OCI-LY7 (cell line): ENCODE results near the gene JAZF1. TPM values are rescaled to one million over a fixed set of nuclear protein-coding genes. Genes with fewer than 3 reads are reported as not detected.

Experiments
- BruUV-seq: library from RNA; stranded (reverse); fragments of 400-500 nt; replicated peaks from 2 replicates; lab custom pipeline; 2021; lab: Mats Ljungman, UMichigan
- CTCF ChIA-PET: fragments of 300-600 bp; sonication (Branson Sonifier 250); formaldehyde crosslinking; loops from one replicate; lab custom pipeline; 2022; ENCODE audit warnings: antibody characterized with exemption; ENCODE audit not compliant: unreplicated experiment; lab: Charles Lee
- POLR2A ChIA-PET: fragments of 300-600 bp; sonication (Branson Sonifier 250); formaldehyde crosslinking; loops from one replicate; lab custom pipeline; 2022; ENCODE audit warnings: antibody characterized with exemption; lab: Charles Lee
- DNase-seq: peaks from one replicate; pipeline ENCODE4 v3.0.0-alpha.2; 2015; ENCODE audit warnings: low spot score
- H2AFZ ChIP-seq: fragments of 200-600 bp; sonication (generic), shearing (Covaris generic); 2 replicates; pipeline ENCODE4 v1.6.1; 2014; ENCODE audit warnings: mild to moderate bottlenecking, antibody characterized with exemption, low read length, moderate library complexity
- H3K27ac ChIP-seq: fragments of 200-600 bp; sonication (generic); 2 replicates; pipeline ENCODE4 v1.5.1; 2014; ENCODE audit warnings: mixed run types, low read depth, mild to moderate bottlenecking, moderate library complexity, low read length, inconsistent platforms; ENCODE audit not compliant: poor library complexity, severe bottlenecking
- H3K36me3 ChIP-seq: fragments of 200-600 bp; sonication (generic); 2 replicates; pipeline ENCODE4 v1.6.1; 2014; ENCODE audit warnings: mild to moderate bottlenecking, antibody characterized with exemption, low read length, moderate library complexity, mixed read lengths; ENCODE audit not compliant: insufficient read depth
- H3K4me1 ChIP-seq: fragments of 200-600 bp; sonication (generic); 2 replicates; pipeline ENCODE4 v1.5.1; 2014; ENCODE audit warnings: mild to moderate bottlenecking, low read length; ENCODE audit not compliant: insufficient read depth, poor library complexity, severe bottlenecking
- H3K4me2 ChIP-seq: fragments of 200-600 bp; sonication (generic); 2 replicates; pipeline ENCODE4 v1.6.1; 2014; ENCODE audit warnings: mild to moderate bottlenecking, low read length
- H3K4me3 ChIP-seq: fragments of 200-600 bp; sonication (generic); 2 replicates; pipeline ENCODE4 v1.5.1; 2014; ENCODE audit warnings: mild to moderate bottlenecking, low read depth, low read length; ENCODE audit not compliant: poor library complexity, severe bottlenecking
- H3K79me2 ChIP-seq: fragments of 200-600 bp; sonication (generic); 2 replicates; pipeline ENCODE4 v1.6.1; 2016; ENCODE audit warnings: low read depth, mild to moderate bottlenecking, low read length, moderate library complexity, mixed read lengths; ENCODE audit not compliant: insufficient read depth
- H3K9me2 ChIP-seq: fragments of 200-600 bp; sonication (generic); 2 replicates; pipeline ENCODE4 v1.6.1; 2016; ENCODE audit warnings: mild to moderate bottlenecking, low read length, mixed read lengths; ENCODE audit not compliant: insufficient read depth
- H3K9me3 ChIP-seq: fragments of 200-600 bp; sonication (generic); 2 replicates; pipeline ENCODE4 v1.6.1; 2014; ENCODE audit warnings: mild to moderate bottlenecking, mixed run types, low read length, mixed read lengths
- H4K20me1 ChIP-seq: fragments of 200-600 bp; sonication (generic); 2 replicates; pipeline ENCODE4 v1.6.1; 2014; ENCODE audit warnings: mild to moderate bottlenecking, antibody characterized with exemption, low read length, moderate library complexity, mixed read lengths; ENCODE audit not compliant: insufficient read depth
- CTCF ChIP-seq: fragments of 200-600 bp; sonication (generic); conservative IDR thresholded peaks from 2 replicates; pipeline ENCODE4 v1.5.1; 2014; ENCODE audit warnings: mild to moderate bottlenecking, antibody characterized with exemption, low read length, moderate library complexity, mixed read lengths
- EZH2phosphoT487 ChIP-seq: fragments of 200-600 bp; sonication (generic); IDR thresholded peaks from 2 replicates; pipeline ENCODE4 v1.6.1; 2018; ENCODE audit warnings: low read depth, borderline replicate concordance, mild to moderate bottlenecking, mixed run types, antibody characterized with exemption, low read length, moderate library complexity, mixed read lengths
- intact Hi-C: fragments of 100-400 bp; cut with micrococcal nuclease; formaldehyde crosslinking; loops from one replicate; pipeline ENCODE4 v1.10.0; 2022; ENCODE audit not compliant: unreplicated experiment
- total RNA-seq, 2 experiments: library from RNA; depleted of rRNA in 1 of 2; stranded (reverse); fragments of >200 nt in 1 of 2; shearing (Covaris generic) in 1 of 2; gene quantifications; 2 replicates each; pipeline ENCODE4 v1.2.3, GENCODE V29; 2014 to 2022

Gene JAZF1
- total RNA-seq, 2 experiments from 2014 or later, result 6.3 to 25.0 TPM

GRCh38 chr7:27962273-27962672 lies 218.3 kb downstream of the JAZF1 start:
- intact Hi-C loops, result no loop called here
- no peaks in the 10 kb centered on the region for H4K20me1 ChIP-seq

GRCh38 chr7:27961255-27961654 lies 219.3 kb downstream of the JAZF1 start:
- CTCF ChIA-PET, result no interaction called here
- H3K4me3 ChIP-seq, result no peak overlapping the region
- H3K79me2 ChIP-seq, result no peaks in the 10 kb centered on the region
- H3K9me3 ChIP-seq, result no peaks in the 10 kb centered on the region
- DNase-seq, result no peak
- no peaks in the 10 kb centered on the region for H4K20me1 ChIP-seq
- no peak for TF ChIP-seq CTCF
- no peak for TF ChIP-seq EZH2phosphoT487
- no peak overlapping the region for H3K27ac ChIP-seq
- intact Hi-C loops, result no loop called here
- BruUV-seq, result no TSS peak
- POLR2A ChIA-PET, result interaction anchor here (0.6 to 1.2 kb wide), 4 partner anchors 9 to 198 kb away, joined by 3 to 6 read pairs (median 4); no protein-coding TSS in a partner anchor
- H3K4me1 ChIP-seq, result peaks cover 6% of the 10 kb centered on the region
- H3K4me2 ChIP-seq, result no peak overlapping the region
- no peak overlapping the region for H2AFZ ChIP-seq
- no peaks in the 10 kb centered on the region for H3K36me3 ChIP-seq
- no peaks in the 10 kb centered on the region for H3K9me2 ChIP-seq

More at GRCh38 chr7:27962273-27962672, 218.3 kb downstream of the JAZF1 start:
- Histone ChIP-seq H3K36me3 (no peaks in the 10 kb centered on the region), H3K79me2 (no peaks in the 10 kb centered on the region), H3K27ac (no peak overlapping the region), H3K4me1 (peaks cover 13% of the 10 kb centered on the region), H3K9me3 (no peaks in the 10 kb centered on the region), H3K4me3 (no peak overlapping the region), H3K4me2 (no peak overlapping the region), H3K9me2 (no peaks in the 10 kb centered on the region), H2AFZ (no peak overlapping the region)
- ChIA-PET POLR2A (interaction anchor here (0.7 to 1.1 kb wide), 2 partner anchors 19 to 1912 kb away, joined by 3 read pairs; no protein-coding TSS in a partner anchor), CTCF (no interaction called here)
- BruUV-seq, result no TSS peak
- TF ChIP-seq CTCF (no peak), EZH2phosphoT487 (no peak)
- no peak for DNase-seq

- Histone ChIP-seq H3K36me3 (no peaks in the 10 kb centered on the region), H4K20me1 (no peaks in the 10 kb centered on the region), H3K9me2 (no peaks in the 10 kb centered on the region), H3K4me2 (no peak overlapping the region), H3K9me3 (no peaks in the 10 kb centered on the region), H3K79me2 (no peaks in the 10 kb centered on the region), H3K4me3 (no peak overlapping the region), H2AFZ (no peak overlapping the region), H3K4me1 (no peaks in the 10 kb centered on the region), H3K27ac (no peak overlapping the region)
- no TSS peak for BruUV-seq
- ChIA-PET POLR2A (interaction anchor here (1.2 kb wide), 1 partner anchor 136 kb away, joined by 5 read pairs; no protein-coding TSS in a partner anchor), CTCF (no interaction called here)
- TF ChIP-seq CTCF, result no peak
- TF ChIP-seq EZH2phosphoT487, result no peak
- DNase-seq, result no peak
- intact Hi-C loops, result no loop called here
Observed at GRCh38 chr7:27960415-27960814, 220.2 kb downstream of the JAZF1 start.
